Measurements from ENCODE around the gene ATP13A3.
"Not testable (repeated sequence)": the region's sequence is repeated elsewhere in the genome, so short reads cannot be mapped to it uniquely, and the experiment has no call there.

The ATP13A3 gene

DNA sequence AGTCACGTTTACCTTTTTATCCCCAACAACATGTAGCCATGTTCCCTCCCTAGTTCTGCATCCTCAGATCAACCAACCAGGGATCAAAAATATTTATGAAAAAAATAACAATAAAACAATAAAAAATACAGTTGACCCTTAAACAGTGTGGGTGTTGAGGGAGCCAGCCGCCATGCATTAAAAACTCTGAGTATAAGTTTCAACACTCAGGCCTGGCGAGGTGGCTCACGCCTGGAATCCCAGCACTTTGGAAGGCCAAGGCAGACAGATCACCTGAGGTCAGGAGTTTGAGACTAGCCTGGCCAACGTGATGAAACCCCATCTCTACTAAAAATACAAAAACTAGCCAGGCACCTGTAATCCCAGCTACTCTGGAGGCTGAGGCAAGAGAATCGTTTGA lies 12.7 kb upstream of the ATP13A3 start:
- not testable (repeated sequence) for DNase-seq (ENCODE audit: low spot score)

- peak; percentile 21 for DNase-seq (ENCODE audit: low spot score)
Observed at GRCh38 chr3:194497799-194498575, 11.2 kb upstream of the ATP13A3 start.

DNA sequence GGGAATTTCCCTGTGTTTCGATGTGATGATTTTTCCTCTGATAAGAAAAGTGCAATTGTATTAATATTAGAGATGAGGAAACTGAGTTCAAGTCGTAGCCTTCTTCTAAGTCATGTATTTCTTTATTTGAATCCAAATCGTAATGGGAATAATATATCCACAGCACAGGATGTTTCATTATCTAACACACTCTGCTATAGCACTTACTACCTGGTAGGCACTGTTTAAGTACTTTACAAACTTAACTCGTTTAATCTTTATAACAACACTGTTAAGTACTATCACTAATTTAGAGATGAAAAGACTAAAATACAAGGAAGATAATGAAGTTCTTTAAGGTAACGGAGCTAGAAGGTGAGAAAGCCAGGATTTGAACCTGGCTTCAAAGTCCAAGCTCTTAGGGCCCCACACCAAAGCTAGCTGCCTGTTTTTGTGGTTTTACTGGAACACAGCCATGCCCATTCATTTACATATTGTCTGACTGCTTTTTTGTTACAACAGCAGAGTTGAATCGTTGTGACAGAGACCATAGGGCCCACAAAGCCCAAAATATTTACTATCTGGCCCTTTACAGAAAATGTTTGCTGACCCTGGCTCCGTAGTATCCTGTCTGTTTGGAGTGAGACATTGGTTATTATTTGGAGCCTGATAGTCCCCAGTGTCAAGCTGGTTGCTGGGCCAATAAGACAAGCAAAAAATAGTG lies 9.6 kb upstream of the ATP13A3 start:
- DNase-seq (ENCODE audit: low spot score), result no peak

DNA sequence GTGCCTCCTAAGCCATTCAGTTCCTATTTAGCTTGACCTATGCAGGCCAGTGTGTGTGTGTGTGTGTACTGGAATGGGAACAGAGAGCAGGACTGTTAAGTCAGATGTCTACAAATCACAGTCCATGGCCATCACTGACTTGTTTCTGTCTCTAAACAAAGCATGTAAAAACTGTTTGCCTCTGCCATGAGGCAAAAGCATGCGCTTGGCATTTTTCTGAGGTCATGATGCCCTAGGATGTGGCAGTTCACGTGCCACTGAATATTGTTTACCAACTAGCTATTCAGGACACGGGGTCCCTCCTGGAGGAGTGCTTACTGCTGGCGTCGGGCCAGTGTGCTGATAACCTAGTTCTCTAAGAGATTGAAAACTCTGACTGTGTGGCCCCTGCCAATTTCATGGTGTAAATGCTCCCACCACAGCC lies 8.2 kb upstream of the ATP13A3 start:
- no peak for DNase-seq (ENCODE audit: low spot score)

DNA sequence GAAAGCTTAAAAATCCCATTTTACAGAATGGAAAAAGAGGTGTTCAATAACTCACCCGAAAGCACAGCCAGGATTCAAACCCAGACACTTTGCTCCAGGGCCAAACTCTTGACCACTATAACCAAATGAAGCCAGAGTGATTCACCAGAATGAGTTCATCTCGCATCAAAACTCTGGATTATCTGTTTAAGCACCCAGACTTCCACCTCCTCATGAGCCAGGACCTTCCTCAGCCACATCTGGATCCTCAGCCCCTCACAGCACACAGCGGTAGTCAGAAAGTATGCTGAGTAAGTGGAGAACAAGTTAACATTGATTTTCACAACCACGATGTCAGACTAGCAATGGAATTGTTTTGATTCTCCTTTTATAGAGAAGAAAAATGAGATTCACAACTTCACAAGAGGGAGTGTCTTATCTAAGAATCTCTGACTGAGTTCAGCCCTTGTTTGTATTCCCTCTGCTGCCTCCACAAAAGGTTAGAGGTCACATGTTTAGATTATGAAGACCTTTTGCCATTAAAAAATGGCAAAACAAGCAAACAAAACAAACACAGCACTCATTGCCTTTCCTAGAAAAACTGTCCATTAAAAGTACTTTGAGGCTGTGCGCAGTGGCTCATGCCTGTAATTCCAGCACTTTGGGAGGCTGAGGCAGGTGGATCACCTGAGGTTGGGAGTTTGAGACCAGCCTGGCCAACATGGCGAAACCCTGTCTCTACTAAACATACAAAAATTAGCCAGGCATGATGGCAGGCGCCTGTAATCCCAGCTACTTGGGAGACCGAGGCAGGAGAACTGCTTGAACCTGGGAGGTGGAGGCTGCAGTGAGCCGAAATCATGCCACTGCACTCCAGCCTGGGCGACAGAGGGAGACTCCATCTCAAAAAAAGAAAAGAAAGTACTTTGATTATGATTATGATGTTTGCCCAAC lies 7.5 kb upstream of the ATP13A3 start:
- not testable (repeated sequence) for DNase-seq (ENCODE audit: low spot score)

GRCh38 chr3:194492001-194492400 lies 5.2 kb upstream of the ATP13A3 start:
- DNase-seq (ENCODE audit: low spot score), result no peak

DNA sequence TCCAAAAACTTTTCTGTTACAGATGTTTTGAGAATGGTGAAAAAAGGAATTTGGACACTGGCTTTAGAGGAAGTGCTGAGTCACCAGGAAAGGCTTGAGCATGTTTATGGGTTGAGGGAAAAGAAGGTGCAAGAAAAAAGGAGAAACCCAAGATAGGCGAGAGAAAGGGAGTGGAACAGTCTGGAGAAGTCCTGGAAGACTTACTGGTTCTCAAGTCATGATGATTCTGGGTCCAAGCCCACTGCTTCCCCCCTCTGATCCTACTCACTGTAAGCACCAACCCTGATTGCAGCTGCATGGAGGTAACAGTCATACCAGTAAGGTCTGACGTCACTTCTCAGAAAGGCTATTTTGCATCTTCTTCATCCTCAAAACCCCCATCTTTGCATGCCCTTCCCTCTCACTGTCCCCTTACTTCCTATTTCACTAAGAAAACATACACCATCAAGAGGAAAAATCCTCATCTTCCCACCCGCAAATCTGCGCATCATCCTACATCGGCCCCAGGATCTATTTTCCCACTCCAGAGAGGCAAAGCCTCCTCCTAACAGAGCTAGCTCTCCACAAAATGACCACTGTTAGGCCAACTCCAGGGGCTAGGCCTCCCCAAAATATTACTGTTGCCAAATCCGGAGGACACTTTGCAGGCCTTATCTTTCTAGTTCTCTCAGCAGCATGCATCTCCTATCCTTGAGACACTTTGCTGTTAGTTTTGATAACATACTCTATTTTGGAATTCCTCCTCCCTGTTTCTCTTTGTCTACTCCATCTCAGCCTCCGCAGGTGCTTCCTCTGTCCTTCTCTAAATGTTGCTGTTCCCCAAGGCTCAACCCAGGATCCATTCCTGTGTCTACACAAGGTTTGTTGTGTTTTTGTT lies 3.2 kb upstream of the ATP13A3 start:
- DNase-seq (ENCODE audit: low spot score), result no peak

DNA sequence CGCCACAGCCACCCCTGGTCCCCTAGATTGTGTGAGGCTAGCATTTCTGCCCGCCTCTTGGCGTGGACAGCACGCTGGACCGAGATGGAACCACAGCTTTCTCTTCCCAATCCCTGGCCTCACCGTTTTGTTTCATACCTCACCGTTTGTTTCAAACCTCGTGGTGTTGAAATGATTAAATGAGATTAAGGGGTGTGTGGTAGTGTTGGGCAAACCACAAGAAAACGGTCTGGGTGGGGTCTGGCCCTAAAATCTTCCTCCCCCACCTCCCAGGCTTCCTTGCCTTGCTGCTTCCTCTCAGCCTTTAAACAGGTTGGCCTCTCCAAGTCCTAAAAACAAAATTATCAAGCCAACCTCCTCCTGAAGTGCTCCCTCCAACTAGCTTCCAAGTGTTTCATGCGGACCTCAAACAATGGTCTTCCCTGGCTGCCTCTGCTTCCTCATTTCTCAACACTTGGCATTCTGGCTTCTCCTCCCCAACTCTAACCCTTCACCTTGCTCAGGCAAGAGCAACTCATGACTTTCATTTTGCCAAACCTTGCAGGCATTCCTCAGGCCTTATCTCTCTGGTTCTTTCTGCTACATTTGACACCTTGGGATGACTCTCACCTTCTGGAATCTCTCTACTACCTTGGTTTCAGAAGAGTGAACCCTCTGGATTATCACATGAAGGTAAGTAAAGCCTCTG lies 1.4 kb upstream of the ATP13A3 start:
- DNase-seq (ENCODE audit: low spot score), result no peak

GRCh38 chr3:194487289-194488054 lies 670 bp upstream of the ATP13A3 start:
- peak; percentile 20 for DNase-seq (ENCODE audit: low spot score)

GRCh38 chr3:194485881-194486539 lies 792 bp downstream of the ATP13A3 start:
- peak; percentile 35 for DNase-seq (ENCODE audit: low spot score)

DNA sequence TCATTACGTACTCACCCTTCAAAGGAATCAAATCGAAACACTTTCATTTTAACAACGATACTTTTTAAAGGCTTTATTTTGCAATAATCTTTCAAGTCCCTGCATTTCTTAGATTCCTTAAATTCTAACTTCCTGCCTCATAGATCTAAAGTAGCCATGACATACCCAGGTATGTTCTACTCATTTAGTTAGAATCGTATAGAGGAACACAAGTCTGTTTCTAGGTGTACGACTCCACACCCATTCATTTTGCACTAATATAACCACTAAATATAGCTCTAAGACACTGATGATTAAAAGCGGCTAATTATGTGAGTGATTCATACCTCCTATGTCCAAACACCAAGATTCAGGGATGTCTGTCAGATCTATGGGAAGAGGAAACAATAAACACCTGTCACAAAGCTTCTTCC lies 1.3 kb downstream of the ATP13A3 start:
- no peak for DNase-seq (ENCODE audit: low spot score)

- DNase-seq (ENCODE audit: low spot score), result no peak
Observed at GRCh38 chr3:194484614-194485013, 2.2 kb downstream of the ATP13A3 start.

GRCh38 chr3:194483850-194484249 lies 3.0 kb downstream of the ATP13A3 start:
- DNase-seq (ENCODE audit: low spot score), result no peak

DNA sequence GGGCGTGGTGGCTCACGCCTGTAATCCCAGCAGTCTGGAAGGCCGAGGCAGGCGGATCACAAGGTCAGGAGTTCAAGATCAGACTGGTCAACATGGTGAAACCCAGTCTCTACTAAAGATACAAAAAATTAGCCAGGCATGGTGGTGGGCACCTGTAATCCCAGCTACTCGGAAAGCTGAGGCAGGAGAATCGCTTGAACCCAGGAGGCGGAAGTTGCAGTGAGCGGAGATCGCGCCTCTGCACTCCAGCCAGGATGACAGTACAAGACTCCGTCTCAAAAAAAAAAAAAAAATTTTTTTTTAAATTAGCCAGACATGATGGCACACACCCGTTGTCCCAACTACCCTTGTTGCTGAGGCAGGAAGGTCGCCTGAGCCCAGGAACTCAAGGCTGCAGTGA lies 4.0 kb downstream of the ATP13A3 start:
- not testable (repeated sequence) for DNase-seq (ENCODE audit: low spot score)

- DNase-seq (ENCODE audit: low spot score), result no peak
Observed at GRCh38 chr3:194482196-194482593, 4.6 kb downstream of the ATP13A3 start.

- no peak for DNase-seq (ENCODE audit: low spot score)
Observed at GRCh38 chr3:194481525-194482195, 5.1 kb downstream of the ATP13A3 start.

GRCh38 chr3:194481103-194481502 lies 5.7 kb downstream of the ATP13A3 start:
- DNase-seq (ENCODE audit: low spot score), result no peak

DNA sequence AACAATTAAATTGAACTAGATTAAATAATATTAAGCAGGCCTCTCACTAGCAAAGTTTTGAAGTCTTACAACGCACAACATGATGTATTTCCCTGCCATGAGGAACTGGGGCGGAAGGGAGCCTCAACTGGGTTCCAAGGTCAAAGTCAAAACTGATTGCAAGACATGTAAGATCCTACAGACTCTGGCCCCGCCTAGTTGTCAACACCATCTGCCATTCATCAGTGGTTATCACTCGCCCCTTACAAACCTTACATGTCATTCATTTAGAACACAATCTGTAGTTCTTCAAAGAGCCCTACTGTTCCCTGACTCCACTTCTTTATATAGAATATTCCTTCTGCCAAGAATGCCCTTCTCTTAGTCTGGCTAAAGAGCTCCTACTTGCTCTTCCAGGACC lies 10.0 kb downstream of the ATP13A3 start:
- no peak for DNase-seq (ENCODE audit: low spot score)

DNA sequence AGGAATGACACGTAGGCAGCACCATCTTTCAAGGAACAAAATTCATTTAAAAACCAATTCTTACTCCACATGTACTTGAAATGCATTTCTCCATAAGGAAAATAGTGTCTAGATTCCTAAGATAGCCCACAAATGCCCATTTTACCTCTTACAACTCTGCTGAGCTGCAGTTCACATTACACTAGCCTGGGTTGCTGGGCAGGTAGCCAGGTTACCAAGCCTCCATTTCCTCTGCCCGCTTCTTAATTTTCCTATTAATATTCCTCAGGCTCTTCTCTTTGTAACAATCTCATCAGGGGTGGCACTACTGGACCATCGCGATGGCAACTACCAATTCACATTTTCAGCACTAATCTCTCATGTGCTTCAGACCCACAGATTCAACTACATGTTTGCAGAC lies 10.8 kb downstream of the ATP13A3 start:
- peak; percentile 27 for DNase-seq (ENCODE audit: low spot score)

Data from cerebellar cortex (tissue), 1 donor.